NCI-H526 (cell line): ENCODE data around the gene CPZ.
"Not testable (repeated sequence)": the region's sequence is repeated elsewhere in the genome, so short reads cannot be mapped to it uniquely, and the experiment has no call there.

Source experiments
- DNase-seq, 2 experiments: peaks; one replicate each; lab custom pipeline; 2025; lab: John Stamatoyannopoulos, UW

Gene CPZ

DNA sequence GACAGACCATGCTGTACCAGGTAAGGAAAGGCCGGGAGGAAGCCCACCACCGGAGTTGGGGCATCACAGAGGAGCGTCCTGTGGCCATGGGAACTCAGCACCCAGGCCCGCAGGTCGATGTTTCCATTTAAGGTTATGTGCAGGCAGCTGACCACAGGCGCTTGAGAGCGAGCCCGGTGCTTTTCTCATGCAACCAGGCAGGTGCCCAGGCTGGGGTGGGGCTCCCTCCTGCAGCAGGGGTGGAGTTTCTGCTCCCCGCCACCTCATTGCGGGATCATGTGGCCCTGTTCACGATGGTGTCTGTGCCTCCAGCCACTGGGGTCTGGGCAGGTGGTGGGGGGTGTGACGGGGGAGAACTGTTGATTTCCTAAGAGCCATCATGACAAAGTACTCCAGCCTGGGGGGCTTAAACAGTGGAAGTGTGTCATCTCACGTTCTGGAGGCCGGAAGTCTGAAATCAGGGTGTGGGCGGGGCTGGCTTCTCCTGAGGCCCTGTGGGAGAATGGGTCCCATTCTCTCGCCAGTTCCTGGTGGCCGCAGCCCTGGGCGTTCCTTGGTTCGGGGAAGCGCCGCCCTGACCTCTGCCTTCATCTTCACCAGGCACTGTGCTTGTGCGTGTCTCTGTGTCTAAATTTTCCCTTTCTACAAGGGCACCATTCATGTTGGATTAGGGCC, 60.9 kb downstream of the CPZ start:
- no peak for DNase-seq

DNA sequence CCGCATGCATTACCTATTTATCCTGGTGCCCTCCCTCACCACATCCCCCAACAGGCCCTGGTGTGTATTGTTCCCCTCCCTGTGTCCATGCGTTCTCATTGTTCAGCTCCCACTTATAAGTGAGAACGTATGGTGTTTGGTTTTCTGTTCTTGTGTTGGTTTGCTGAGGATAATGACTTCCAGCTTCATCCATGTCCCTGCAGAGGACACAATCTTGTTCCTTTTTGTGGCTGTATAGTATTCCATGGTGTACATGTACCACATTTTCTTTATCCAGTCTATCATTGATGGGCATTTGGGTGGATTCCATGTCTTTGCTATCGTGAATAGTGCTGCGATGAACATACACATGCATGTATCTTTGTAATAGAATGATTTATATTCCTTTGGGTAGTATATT, 61.6 kb downstream of the CPZ start:
- DNase-seq = not testable (repeated sequence)

DNA sequence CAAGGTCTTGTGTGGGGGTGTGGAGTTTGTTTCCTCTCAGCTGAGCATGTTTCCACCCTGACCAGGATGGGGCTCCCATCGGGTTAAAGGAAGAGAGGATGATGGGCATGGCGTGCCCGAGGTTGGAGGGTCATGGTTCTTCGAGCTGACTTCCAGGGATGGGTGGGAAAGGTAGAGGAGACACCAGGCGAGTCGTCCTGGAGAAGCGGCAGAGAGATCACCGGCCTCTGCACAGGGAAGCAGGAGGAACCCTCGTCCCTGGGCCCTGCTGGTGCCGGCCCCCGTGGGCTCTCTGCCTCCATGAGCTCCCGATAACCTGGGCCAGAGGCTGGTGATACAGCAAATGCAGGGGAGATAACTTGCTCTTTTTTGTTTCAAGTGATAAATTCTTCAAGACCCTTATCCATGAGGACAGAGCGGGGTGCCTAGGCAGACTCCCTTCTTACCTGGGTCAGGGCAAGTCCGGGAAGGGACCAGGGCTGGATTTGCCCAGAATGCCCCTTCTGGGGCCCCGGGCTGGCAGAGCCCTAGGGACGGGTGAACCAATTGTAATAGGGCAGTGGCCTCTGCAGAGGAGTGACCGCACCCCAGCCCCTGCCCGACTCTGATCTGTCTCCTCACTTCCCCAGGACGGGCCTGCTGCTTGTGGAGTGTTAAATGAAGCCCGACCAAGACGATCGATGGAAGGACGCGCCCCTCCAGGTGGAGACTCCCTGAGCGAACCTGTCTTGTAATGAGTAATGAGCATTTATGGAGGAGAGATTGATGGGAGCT, 63.0 kb downstream of the CPZ start:
- no peak for DNase-seq

DNA sequence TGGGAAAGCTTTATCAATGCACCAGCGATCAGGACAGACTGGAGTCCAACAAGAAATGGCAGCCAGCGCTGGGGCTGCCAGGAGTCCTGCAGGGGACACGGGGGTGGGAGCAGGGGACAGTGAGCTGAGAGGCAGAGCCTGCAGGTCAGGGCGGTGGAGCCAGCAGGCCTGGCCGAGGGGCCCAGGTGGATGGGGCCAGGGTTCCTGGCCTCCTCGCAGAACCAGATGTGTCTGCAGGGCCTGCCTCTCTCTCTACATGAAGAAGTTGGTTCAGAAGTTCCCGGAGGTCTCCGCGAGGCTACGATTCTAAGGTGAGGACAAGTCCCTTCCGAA, 63.6 kb downstream of the CPZ start:
- DNase-seq = no peak

DNA sequence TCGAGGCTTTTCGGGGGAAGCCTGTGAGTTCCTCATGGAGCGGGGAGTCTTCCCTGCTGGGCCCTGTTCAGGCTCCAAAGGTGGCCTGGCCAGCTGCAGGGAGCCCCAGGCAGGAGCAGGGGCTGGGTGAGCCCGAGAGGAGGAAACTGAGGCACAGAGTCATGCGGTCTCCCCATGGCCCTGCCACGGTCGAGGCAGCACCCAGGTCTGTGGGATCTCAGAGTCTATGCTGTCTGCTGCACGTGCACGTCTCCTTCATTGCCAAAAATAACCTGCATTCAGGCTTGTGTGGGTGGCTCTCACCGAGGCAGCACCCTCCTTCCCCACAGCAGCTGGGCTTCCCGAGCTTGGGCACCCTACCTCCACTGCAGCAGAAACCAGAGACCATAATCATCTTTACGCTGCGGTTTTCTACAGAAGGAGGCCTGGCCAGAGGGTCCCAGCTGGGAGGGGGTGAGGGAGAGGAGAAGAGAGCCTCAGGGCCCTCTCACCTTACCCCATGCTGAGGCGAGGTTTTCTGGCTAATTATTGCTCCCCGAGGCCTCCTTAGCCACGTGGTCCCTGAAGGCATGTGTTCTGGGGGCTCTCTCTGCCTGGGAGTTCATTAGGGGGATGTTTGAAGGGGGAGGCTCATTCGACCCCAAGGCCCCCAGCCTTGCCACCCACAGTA, 64.3 kb downstream of the CPZ start:
- no peak for DNase-seq

DNA sequence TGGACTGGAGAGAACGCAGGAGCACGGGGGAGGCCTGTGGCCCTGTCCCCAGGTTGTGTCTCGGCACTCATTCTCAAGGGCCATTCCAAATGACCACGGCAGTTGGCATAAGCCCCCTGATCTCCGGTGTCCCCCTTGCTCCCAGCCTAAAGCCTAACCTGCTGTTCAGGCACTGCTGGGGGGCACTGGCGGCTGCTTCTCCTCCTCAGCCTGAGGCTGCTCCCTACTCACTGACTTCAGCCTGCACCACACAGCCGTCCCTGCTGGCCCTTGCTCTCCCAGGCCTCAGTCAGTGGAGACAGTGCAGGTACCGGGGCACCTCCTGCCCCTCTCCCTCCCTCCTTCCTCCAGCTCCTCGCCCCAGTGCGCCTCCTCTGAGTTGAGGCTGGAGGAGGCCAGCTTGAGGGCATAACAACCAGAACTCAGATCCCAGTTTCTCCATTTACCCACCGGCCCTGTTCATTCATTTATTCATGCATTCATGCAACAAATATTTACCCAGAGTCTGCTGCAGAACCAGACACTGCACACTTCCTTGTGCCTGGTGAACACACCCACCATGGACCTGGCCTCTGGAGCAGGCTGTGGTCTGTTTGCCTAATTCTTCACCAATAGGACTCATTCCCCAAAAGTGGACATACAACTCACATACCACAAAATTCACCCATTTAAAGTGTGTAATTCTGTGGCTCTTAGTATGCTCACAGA, 65.0 kb downstream of the CPZ start:
- DNase-seq = no peak

DNA sequence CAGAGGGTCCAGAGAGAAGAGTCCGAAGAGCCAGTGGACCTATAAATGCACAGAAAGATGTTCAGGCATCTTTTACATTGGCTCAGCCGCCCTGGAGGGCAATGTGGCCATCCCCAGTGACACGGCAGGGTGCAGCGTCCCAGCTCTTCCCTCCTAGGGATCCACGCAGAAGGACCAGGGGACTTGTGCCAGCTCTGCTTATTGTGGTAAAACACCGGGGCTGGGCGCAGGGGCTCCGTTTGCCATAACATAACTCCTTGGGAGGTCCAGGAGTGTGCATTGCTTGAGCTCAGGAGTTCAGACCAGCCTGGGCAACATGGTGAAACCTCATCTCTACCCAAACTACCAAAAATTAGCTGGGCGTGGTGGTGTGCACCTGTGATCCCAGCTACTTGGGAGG, 70.2 kb downstream of the CPZ start:
- no peak for DNase-seq

DNA sequence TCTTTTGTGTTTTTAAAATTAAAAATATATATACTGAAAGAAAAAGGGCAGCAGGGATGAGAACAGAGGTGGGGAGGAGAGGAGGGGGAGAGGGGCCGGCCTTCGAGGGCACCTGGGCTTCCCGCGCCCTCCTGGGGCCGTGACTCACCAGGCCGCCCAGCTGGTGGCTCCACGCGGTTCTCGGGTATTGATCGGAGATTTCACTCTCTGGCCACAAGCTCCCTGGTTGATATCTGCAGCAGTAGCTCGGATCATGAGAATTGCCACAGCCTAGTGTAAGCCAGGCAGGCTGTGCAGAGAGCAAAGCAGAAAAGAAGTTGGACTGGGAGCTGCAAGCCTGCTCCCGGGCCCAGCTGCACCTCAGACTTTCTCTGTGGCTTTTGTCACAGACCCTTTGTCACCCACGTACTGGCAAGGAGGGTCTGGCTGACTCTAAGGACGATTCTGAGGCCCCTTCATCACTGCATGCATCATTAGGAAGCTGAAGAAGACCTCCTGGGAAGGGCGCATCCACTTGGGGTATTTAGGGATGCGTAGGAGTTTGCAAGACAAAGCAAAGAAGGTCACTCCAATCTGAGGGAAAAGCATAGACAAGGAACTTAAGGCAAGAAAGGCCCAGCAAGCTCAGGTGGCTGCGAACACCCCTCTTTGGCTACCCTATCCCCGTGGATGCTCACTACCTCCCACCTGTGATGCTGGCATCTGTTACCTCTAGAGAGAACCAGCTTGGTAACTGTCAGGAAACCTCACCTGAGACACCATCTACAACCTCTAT, 71.7 kb downstream of the CPZ start:
- no peak for DNase-seq

DNA sequence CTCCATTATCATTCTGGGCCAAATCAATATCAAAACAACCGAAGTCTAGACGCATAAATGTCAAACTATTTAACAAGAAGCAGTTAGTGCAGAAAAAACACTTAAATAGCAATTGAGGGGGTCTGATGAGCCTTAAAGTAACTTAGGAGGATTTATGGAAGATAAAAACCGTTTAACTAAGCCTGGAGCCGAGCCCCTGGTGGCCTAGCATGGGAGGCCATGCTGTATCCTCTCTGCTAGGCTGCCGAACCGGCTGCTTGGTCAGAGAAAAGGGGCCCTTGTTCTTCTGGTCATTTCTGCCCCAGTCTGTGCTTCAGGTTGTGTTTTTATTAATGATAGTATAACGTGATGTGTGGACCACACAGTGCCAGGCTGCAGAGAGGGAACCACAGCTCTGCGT, 72.4 kb downstream of the CPZ start:
- DNase-seq = no peak

DNA sequence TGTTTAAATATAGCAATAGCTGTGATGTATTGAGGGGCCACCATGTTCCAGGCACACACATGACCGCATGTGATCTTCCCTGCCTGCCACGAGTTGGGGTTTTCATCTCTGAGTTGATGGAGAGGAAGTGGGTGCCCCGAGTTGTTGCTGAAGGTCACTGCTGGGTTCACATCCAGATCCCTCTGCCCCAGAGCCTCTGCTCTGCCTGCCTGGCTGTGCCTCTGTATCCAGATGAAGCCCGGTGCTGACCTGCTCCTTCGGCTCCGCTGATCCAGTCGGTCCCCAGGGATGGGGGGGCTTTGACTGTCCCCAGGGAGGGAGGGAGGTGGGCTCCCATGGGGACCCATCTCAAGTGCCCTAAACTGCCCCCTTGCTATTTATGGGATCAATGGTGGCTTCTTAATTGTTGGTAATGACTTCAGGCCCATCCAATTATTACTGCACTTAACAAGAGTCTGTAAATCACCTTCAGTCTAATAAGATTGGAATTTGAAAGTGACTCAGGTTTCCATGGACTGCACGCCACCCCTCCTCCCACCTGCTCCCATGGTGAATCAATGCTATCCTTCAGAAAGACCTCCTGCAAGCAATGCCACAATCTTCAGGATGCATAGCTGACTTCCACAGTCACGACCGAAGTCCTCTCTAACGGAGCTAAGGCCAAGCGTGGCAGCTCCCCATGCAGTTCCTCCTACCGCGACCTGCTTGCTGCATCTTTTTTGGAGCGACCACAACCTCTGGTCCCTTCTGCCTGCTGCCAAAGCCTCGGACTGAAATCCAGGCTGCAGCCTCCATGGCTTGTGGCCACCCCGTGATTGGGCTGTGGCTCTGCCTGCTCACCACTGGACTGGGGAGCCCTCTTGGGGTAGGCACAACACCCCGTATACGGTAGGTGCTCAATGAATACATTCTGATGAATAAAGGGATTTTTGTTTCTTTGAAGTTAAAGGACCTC, 73.1 kb downstream of the CPZ start:
- DNase-seq = no peak

DNA sequence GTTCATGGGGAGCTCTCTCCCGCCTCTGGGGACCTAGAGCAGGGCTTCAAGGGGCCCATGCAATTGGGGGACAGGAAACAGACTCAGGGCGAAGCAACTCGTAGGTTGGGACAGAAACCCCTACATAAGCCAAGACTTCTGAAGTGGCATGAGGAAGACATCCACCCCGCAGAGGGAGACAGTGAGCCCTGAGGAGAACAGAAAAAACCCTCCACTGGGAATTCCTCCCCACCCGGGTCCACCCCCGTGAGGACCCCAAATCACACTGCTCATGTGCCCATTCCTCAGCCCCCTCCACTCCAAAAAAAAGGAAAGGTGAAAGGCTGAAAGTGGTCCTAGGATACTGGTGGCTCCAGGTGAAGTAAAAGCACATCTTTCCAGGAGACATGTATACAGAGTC, 74.0 kb downstream of the CPZ start:
- no peak for DNase-seq
